ENCODE measurements around the gene CTH.
"Not testable (repeated sequence)": the region's sequence is repeated elsewhere in the genome, so short reads cannot be mapped to it uniquely, and the experiment has no call there.

The CTH gene

DNA sequence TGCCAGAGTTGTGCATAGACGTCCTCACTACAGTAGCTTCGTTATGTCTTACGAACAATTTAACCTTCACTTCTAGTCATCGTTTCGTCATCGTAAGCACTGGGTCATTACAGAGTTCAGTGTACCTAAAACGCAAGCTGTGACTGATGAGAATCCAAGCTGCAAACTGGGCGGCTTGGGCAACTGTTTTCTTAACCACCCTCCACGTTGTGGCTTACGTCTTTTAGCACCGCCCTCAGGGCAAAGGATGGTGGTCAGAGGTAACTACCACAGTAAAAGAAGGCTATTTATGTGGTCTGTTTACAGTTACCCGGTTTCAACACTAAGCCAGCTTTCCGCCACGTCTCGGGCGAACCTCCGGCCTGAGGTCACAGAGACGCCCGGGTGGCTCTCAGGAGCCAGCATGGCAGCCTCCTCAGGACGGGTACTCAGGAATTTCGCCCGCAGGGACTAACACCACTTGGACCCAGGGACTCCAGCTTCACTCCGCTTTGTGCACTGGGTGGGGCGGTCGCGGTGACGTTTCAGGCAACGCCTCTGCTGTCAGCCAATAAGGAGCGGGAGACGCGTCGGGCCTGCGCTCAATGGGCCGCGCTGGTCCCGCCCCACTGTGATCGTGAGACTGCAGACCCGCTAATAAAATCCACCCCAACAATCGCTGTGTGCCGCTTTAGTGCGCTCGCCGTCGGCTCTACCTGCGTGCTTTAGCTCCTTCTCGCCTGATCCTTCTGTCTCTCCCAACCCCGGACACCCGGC, at the start of gene CTH:
Gene CTH, plus strand, starts transcription at position 665 of the 756 bp plus-strand sequence. CDS start 148 bp downstream, outside the sequence.
- peak; percentile 71 to 80 for DNase-seq (ENCODE audit: low read depth in 2 of 2, low spot score in 1 of 2)

DNA sequence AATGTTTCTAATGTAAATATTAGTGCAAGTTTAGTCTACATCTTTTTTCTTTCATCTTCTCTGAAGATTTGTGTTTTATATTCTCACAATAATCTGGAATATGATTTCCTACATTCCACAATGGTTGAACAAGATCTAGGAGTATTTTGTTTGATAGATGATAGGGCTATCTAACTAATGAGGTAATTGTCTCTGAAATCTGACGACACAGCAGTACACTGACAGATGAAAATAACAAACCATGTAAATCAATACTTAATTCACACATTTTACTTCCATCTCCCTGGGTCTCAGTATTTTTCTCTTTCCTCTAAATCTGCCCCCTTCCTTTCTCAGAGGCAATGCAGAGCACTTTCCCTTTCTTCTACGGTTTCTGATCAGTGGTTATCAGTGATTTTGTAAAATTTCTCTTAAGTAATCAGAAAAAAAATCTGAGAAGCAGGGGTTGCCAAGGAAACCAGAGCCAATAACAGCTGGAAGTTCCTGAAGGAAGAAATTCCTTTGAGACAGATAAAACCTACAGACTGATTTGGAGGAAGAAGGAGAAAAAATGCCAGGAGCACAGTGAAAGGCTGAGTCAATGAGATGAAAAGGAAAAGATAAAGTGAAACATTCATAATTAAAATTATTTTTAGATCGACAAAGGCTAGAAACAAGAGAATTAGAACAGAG, 49.2 kb upstream of the CTH start:
- DNase-seq (ENCODE audit: low read depth in 2 of 2, low spot score in 1 of 2): no peak

DNA sequence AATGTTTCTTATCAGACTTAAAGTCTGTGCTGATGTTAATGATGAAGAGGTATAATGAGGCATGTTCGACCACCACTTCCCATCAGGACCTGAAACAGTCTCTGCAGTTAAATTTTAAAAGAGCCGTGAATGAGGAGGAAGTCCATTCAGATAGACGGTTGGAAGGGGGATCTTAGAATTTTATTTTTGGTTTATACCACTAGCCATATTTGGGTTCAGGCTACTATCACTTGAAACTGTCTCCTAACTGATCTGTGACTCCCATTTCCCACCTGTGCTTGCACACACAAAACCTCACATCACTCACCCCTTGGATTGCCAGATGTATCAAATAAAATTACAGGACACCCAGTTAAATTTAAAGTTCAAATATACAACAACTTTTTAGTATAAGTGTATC, 46.6 kb upstream of the CTH start:
- no peak for DNase-seq (ENCODE audit: low read depth in 2 of 2, low spot score in 1 of 2)

DNA sequence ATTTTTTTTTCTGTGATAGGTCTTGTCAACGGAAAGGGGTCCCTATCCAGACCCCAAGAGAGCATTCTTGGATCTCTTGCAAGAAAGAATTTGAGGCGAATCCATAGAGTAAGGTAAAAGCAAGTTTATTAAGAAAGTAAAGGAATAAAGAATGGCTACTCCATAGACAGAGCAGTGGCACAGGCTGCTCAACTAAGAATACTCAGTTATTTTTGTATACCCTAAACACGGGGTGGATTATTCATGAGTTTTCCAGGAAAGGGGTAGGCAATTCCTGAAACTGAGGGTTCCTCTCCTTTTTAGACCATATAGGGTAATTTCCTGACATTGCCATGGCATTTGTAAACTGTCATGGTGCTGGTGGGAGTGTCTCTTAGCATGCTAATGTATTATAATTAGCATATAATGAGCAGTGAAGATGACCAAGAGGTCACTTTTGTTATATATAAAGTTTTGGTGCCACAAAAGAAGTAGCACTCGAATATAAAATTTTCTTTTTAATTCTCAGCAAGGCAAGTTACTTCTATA, 44.6 kb upstream of the CTH start:
- DNase-seq (ENCODE audit: low read depth in 2 of 2, low spot score in 1 of 2): not testable (repeated sequence)

DNA sequence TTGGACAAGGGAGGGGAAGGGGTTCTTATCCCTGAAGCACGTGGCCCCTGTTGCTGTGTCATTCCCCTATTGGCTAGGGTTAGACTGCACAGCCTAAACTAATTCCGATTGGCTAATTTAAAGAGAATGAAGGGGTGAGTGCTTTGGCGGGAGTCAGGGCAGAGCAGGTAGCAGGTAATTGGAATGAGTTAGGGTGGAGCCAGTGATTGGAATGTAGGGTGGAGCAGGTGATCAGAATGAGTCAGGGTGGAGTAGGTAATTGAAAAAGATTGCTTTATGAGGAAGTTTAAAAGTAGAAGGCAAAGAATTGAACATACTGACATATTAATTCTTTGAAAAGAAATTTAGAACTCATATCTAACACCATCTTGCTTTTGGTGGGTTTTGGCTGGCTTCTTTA, 44.1 kb upstream of the CTH start:
- DNase-seq (ENCODE audit: low read depth in 2 of 2, low spot score in 1 of 2): not testable (repeated sequence)

DNA sequence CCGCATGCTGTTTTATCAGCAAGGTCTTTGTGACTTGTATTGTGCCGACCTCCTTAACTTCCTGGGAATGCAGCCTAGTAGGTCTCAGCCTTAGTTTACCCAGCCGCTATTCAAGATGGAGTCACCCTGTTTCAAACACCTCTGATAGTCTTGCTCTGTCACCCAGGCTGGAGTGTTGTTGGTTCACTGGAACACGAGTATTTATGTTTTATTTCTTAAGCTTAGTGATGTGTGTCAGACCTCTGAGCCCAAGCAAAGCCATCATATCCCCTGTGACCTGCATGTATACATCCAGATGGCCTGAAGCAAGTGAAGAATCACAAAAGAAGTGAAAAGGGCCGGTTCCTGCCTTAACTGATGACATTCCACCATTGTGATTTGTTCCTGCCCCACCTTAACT, 43.7 kb upstream of the CTH start:
- not testable (repeated sequence) for DNase-seq (ENCODE audit: low read depth in 2 of 2, low spot score in 1 of 2)

DNA sequence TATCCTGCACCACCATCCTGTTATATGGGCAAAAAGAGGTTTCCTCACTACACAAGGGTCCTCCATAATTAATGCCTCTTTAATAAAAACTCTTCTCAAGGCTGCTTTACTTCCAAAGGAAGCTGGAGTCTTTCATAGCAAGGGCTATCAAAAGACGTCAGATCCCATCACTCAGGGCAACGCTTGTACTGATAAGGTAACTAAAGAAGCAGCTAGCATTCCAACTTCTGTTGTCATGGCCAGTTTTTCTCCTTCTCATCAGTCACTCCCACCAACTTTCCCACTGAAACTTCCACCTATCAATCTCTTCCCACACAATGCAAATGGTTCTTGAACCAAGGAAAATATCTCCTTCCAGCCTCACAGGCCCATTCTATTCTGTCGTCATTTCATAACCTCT, 39.5 kb upstream of the CTH start:
- DNase-seq (ENCODE audit: low read depth in 2 of 2, low spot score in 1 of 2): not testable (repeated sequence)

DNA sequence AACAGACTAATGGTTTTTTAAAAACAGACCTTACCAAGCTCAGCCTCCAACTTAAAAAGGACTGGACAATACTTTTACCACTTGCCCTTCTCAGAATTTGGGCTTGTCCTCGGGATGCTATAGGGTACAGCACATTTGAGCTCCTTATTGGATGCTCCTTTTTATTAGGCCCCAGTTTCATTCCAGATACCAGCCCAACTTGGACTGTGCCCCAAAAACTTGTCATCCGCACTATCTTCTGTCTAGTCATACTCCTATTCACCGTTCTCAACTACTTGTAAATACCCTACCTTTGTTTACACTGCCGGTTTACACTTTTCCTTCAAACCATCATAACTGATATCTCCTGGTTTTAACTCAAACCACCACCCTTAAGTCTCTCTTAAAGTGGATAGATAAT, 38.6 kb upstream of the CTH start:
- DNase-seq (ENCODE audit: low read depth in 2 of 2, low spot score in 1 of 2): no peak

DNA sequence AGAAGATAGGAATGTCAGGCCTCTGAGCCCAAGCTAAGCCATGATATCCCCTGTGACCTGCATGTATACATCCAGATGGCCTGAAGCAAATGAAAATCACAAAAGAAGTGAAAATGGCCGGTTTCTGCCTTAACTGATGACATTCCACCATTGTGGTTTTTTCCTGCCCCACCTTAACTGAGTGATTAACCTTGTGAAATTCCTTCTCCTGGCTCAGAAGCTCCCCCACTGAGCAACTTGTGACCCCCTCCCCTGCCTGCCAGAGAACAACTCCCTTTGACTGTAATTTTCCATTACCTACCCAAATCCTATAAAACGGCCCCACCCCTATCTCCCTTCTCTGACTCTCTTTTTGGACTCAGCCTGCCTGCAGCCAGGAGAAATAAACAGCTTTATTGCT, 37.5 kb upstream of the CTH start:
- DNase-seq (ENCODE audit: low read depth in 2 of 2, low spot score in 1 of 2): not testable (repeated sequence)

DNA sequence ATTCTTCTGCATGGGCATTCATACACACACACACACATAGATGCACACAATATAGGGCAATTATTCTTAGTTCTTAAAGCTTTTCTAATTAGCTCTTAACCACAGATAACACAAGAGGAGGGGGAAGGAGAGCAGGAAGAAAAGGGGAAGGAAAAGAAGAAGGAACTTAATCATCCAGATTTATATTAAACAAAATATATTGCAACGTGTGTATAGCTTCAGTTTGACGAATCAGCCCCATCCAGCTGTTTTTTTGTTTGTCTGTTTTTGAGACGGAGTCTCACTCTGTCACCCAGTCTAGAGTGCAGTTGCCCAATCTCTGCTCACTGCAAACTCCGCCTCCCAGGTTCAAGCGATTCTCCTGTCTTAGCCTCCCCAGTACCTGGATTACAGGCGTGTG, 34.9 kb upstream of the CTH start:
- DNase-seq (ENCODE audit: low read depth in 2 of 2, low spot score in 1 of 2): no peak

DNA sequence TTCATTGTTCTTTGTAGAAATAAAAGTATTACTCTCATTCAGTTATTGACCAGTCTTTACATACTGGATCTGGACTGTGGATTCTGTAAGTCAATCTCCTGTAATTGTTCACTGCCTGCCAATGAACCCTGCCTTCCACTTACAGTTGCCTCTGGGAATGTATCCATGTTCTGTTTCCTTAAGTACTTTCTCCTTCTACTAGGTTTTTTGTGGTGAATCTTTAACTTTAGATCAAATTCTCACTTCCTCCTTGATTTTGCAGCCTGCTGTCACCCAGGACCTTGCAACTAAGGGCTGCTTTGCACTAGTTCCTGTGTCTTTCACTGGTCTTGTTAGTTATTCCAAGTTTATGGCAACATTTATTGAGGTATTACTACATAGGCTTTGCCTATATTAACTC, 28.4 kb upstream of the CTH start:
- no peak for DNase-seq (ENCODE audit: low read depth in 2 of 2, low spot score in 1 of 2)

DNA sequence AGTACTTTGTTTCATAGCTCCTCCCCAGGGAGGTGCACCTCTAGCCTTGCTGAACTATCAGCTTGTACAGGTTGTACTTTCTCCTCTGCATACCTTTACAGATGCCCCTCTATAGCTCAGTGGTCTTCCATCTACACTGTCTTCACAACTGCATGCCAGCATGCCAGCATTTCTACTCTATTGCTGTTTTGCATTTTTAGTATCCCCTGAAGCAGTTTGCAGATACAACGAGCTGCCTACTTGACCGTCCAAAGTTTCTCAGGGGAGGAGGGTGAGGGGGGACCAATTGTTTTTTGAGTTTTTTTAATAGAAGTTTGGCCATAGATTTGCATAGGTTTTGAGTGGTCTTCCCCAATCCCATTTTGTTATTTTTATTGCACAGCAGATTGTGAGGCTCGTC, 27.6 kb upstream of the CTH start:
- no peak for DNase-seq (ENCODE audit: low read depth in 2 of 2, low spot score in 1 of 2)

DNA sequence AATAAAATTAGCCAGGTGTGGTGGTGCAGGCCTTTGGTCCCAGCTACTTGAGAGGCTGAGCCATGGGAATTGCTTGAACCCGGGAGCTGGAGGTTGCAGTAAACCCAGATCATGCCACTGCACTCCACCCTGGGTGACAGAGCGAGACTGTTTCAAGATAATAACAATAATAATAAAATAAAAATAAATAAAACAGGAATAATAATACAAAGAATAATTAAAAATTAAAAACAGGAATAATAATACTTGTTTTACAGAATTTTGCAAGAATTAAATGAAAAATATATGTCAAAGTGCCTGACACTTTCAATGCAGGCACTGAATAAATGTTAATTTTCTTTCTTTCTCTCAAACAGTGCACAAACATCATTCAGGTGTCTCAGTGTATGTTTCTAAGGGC, 26.5 kb upstream of the CTH start:
- no peak for DNase-seq (ENCODE audit: low read depth in 2 of 2, low spot score in 1 of 2)

DNA sequence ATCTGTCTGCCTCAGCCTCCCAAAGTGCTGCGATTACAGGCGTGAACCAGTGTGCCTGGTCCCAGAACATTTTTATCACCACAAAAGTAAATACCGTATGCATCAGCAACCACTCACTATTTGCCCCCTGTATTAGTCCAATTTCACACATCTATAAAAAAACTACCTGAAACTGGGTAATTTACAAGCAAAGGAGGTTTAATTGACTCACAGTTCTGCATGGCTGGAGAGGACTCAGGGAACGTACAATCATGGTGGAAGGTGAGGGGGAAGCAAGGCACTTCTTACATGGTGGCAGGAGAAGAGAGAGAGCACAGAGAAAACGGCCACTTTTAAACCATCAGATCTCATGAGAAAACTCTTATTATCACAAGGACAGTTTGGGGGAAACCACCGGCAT, 25.6 kb upstream of the CTH start:
- no peak for DNase-seq (ENCODE audit: low read depth in 2 of 2, low spot score in 1 of 2)

DNA sequence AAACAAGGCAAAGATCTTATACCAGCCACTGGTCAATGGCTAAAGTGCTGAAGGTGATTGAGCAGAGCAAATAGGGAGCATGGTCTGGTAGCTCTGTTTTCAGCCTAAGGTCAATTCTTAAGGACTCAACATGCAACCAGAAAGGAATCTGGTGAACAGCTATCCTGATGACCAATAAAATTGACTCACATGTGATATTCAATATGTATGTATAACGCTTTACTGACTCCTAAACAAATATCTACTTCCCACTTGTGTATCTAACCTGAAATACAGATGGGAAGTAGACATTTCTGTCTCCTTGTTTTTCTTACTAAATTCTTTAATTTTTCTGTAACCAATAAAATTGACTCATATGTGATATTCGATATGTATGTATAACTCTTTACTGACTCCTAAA, 24.9 kb upstream of the CTH start:
- no peak for DNase-seq (ENCODE audit: low read depth in 2 of 2, low spot score in 1 of 2)

DNA sequence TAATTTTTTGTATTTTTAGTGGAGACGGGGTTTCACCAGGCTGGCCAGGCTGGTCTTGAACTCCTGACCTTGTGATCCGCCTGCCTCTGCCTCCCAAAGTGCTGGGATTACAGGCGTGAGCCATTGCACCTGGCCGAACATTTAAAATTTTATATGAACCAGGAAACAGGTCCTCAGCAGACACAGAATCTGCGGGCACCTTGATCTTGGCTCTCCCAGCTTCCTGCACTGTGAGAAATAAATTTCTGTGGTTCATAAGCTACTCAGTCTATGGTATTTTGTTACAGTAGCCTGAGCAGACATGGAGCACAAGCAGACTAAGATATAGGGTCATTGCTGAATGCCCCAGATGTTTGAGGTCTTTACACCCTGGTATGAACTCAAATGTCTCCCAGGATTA, 23.6 kb upstream of the CTH start:
- no peak for DNase-seq (ENCODE audit: low read depth in 2 of 2, low spot score in 1 of 2)

DNA sequence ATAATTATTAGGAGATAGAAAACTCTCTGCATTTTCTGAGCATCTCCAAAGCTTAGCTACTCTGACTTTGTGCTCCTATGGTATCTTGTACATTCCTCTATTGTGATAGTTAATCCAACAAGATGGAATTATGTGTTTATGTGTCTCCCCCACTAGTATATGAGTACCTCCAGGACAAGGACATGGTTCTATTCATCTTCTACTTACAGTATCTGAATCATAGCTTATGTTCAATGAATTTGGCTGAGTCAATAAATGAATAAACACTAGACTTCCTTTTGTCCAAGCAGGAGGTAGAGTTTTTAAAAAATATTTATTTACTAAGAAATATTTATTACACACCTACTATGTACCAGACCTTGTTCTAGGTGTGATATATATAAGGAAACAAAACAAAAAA, 18.4 kb upstream of the CTH start:
- DNase-seq (ENCODE audit: low read depth in 2 of 2, low spot score in 1 of 2): no peak

DNA sequence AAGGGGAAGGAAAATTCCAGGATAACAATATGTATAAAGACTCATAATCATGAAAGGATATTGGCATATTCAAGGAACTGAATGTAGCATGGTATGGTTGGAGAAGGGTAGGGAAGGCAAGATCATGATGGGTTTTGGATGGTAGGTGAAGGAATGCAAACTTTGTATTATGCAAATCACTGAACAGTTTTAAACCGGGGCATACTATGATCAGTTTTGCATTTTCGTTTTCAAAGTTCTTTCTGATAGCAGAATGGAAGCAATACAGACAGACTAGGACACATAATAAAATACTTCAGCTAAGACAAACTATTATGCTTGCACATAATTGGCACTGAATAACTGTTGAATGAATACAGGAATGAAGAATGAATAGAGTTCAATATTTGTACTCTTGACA, 14.5 kb upstream of the CTH start:
- DNase-seq (ENCODE audit: low read depth in 2 of 2, low spot score in 1 of 2): no peak

DNA sequence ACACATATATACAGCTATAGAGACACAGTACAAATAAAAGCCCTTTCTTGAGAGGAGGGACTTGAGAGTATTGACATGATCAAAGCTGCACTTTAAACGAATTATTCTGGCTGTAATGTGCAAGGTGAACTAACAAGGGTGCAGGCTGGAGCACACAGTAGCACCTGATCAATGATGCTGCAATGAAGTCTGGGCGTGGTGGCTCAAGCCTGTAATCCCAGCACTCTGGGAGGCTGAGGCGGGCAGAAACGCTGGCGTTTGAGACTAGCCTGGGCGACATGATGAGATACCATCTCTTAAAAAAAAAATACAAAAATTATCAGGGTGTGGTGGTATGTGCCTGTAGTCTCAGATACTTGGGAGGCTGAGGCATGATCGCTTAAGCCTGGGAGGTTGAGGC, 14.1 kb upstream of the CTH start:
- no peak for DNase-seq (ENCODE audit: low read depth in 2 of 2, low spot score in 1 of 2)

DNA sequence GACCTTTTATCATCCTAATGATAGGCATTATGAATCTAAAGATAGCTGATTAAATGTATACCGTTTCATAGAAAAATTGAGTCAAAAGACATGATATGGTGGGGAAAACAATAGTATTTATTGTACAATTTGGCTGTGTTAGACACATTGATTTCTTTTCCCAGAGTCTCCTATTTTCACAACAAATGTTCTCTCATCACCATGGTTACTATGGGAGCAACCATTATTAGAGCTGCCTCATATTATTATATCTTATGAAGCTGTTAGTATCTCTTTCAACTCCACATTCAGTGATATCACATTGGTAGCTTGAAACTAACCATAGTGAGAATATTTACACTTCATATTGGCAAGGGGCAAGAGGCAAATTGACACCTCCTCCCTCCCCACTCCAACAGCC, 10.7 kb upstream of the CTH start:
- DNase-seq (ENCODE audit: low read depth in 2 of 2, low spot score in 1 of 2): no peak

DNA sequence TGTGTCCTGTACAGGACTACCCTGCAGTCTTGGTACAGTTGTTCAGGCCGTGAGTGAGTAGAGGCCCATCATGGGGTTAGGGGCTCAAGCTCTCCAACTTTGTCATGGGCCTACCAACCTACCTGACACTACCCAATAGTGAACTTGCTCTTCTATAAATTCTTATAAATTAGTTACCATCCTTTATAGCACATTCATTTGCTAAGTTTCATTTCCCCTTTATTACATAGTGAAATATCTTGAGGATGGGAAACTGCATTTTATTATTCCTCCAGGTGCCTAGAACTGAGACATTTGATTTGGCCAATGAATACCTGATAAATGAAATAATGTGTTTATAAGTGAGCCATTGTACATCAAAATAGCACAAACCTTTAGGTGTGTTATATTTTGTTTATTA, 9.1 kb upstream of the CTH start:
- no peak for DNase-seq (ENCODE audit: low read depth in 2 of 2, low spot score in 1 of 2)

DNA sequence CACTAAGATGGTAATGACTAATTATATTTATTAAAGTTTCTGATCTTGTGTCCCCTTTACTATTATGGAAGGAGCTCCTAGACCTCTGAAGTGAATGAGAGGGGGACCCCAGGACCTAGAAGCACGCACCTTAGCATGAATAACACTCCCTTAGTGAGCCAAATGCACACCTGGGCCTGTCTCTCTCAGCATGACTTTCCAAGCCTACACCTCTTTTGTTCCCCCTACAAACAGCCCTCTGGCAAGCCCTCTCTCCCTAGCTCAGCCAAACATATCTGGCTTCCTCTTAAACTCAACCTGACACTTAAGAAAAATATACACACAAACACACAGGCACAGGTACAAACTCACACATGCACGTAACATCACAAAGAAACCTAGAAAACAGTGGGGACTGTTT, 7.3 kb upstream of the CTH start:
- no peak for DNase-seq (ENCODE audit: low read depth in 2 of 2, low spot score in 1 of 2)
